Heart left ventricle (tissue), 16 donors: ENCODE data around the gene STAB1. TPM values are rescaled to one million over a fixed set of nuclear protein-coding genes. Genes with fewer than 3 reads are reported as not detected.
A peak's percentile ranks its signal among the peaks of the same experiment; 100 is the strongest.

Source experiments
- ATAC-seq, 4 donors: fragments of 200-7000 bp; cut with Tn5 transposase; one replicate each; pipeline ENCODE4 v1.9.1; 2020 to 2022; ENCODE audit warnings: moderate library complexity in 4 of 4, mild to moderate bottlenecking in 3 of 4, moderate number of reproducible peaks in 1 of 4
- DNase-seq, 5 donors: peaks; one replicate each; pipeline ENCODE4 v3.0.0-alpha.2; 2020
- H3K27ac ChIP-seq, 12 donors: fragments of 200-600 bp; sonication (generic) in 4 of 12; one replicate each; pipeline versions ENCODE4 v1.5.0 to v1.8.0; 2016 to 2022; ENCODE audit warnings: mild to moderate bottlenecking in 2 of 12
- H3K27me3 ChIP-seq, 9 donors: fragments of 200-600 bp; sonication (generic) in 2 of 9; one replicate each; pipeline versions ENCODE4 v1.5.1 to v1.8.0; 2016 to 2022; ENCODE audit warnings: mild to moderate bottlenecking in 3 of 9
- H3K36me3 ChIP-seq, 9 donors: fragments of 200-600 bp; sonication (generic) in 2 of 9; one replicate each; pipeline versions ENCODE4 v1.5.0 to v1.8.0; 2018 to 2022; ENCODE audit warnings: mild to moderate bottlenecking in 2 of 9
- H3K4me1 ChIP-seq, 12 donors: fragments of 200-600 bp; sonication (generic) in 4 of 12; one replicate each; pipeline versions ENCODE4 v1.5.0 to v1.8.0; 2016 to 2022; ENCODE audit warnings: mild to moderate bottlenecking in 3 of 12
- H3K4me3 ChIP-seq, 12 donors: fragments of 200-600 bp; sonication (generic) in 4 of 12; one replicate each; pipeline versions ENCODE4 v1.5.0 to v1.8.0; 2017 to 2022; ENCODE audit warnings: mild to moderate bottlenecking in 9 of 12, moderate library complexity in 4 of 12
- H3K9me3 ChIP-seq, 12 donors: fragments of 200-600 bp; sonication (generic) in 4 of 12; one replicate each; pipeline versions ENCODE4 v1.5.0 to v1.8.0; 2016 to 2022; ENCODE audit warnings: mild to moderate bottlenecking in 1 of 12
- POLR2A ChIP-seq, 2 donors: fragments of 450-650 bp; IDR thresholded peaks; one replicate each; pipeline ENCODE4 v1.6.1; 2017; ENCODE audit warnings: antibody characterized with exemption in 2 of 2, mild to moderate bottlenecking in 2 of 2, moderate library complexity in 2 of 2
- WGBS, 4 donors: extraction: QIAGEN DNeasy Blood & Tissue Kit in 2 of 4; methylation state at CpG; one replicate each; pipeline versions ENCODE4 v1.1.5 to v1.1.7; 2013 to 2018; 5-methylcytosine and 5-hydroxymethylcytosine counted together
- intact Hi-C, 10 donors: fragments of 100-400 bp; cut with DNase I; formaldehyde crosslinking; loops; one replicate each; pipeline versions ENCODE4 v1.11.1 to v1.14.2; 2022
- polyA plus RNA-seq, 2 donors: library from polyadenylated mRNA; stranded (reverse); fragments of 200-250 nt; gene quantifications; one replicate each; pipeline ENCODE4 v1.2.3, GENCODE V29; 2013
- total RNA-seq, 9 donors: library from RNA; depleted of rRNA in 2 of 9; stranded (reverse); fragments of >200 nt in 2 of 9; fragmentation: NEBNext Ultra II Directional in 3 of 9; extraction: Animal tissue kit (Norgen Biotek cat#: 25700) in 3 of 9; gene quantifications; one replicate each; pipeline versions ENCODE4 v1.1.0 to v1.2.4, GENCODE V29; 2016 to 2023
- TF ChIP-seq, protein P1 (sequence below), 12 donors: fragments of 200-600 bp; sonication (generic) in 4 of 12; IDR thresholded peaks; one replicate each; pipeline versions ENCODE4 v1.5.0 to v1.8.0; 2018 to 2022; ENCODE audit warnings: antibody characterized with exemption in 12 of 12, mild to moderate bottlenecking in 5 of 12
- donor health status: ischemic (EF 13 %, LVEDD 7.1; RV severe dilation, severe dysfunction).
- donor health status: healthy with polysubstance abuse.
- donor health status: DM: no; HTN: yes; CAD: no.
- donor health status: DM: no; HTN: no; CAD: no.
- donor health status: ischemic (EF 25% LVEDD 6.9; RV normal size, moderate dysfunction).
- donor health status: ischemic (EF 25% LVEDD 5.7; RV mildly dilated, moderate dysfunction).
- donor health status: healthy.
- donor health status: DM: yes; HTN: yes; CAD: no.
- donor health status: ischemic (EF 35%, LVEDD 5.7; RV mildly dilated, moderate dysfunction).
- donor health status: nonischemic (EF 11% LVEDD 7.7; RV severe dilation, severe dysfunction).
- donor health status: DM: yes; HTN: yes; CAD: no.
- donor health status: PGD.
- donor health status: ischemic (EF 29% LVEDD 5.4; RV normal size, mild dysfunction).
- donor health status: nonischemic (EF 23%, LVEDD 6.1; RV moderate dilation, normal function).

STAB1 gene
- total and polyA plus RNA-seq, 11 donors, result 34.1 to 351 (median 50.6) TPM

DNA sequence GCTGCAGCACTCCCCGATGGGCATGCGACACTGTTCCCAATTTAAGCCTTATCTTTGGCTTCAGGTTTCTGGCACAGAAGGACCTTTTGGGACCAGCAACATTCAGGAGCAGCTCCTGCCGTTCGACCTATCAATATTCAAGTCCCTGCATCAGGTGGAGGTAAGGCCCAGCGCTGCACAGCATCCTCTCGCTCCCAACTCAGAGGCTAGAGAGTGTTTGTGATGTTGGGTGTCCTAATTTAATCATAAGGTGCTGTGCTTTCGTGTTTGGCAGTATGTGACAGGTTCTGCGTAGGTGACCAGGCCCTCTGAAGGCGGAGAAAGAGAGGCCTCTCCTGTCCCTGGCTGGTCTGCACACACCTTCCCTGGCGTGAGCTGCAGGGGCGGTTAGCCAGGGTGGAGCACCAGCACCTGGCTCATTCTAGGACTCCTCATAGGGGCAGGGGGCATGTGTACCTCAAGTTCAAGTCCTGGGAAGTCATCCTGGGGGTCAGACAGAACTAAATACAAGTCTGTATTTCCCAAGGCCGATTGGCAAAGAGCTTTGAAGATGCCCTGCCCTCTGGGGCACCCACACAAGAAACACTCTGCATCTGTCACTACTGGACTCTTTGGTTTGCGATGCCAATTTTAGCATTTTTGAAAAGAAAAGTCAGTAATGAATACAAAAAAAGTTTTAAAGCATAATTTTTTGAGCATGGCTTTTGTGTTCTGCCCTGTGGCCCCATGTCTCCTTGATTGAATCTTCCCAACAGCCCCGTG lies 22.7 kb upstream of the STAB1 start:
- peak overlapping the region in 8 of 12 donors; percentile 18 to 60 (median 48) for H3K27ac ChIP-seq
- H3K36me3 ChIP-seq, result peaks cover 0 to 83% (median 65%) of the 10 kb centered on the region in 9 donors
- peak in 1 of 5 donors; percentile 19 for DNase-seq
- no peaks in the 10 kb centered on the region for H3K27me3 ChIP-seq
- peak in 1 of 4 donors; percentile 3 for ATAC-seq
- H3K4me1 ChIP-seq, result peaks cover 0 to 69% (median 29%) of the 10 kb centered on the region in 12 donors
- H3K9me3 ChIP-seq, result no peaks in the 10 kb centered on the region
- TF ChIP-seq POLR2A (IDR thresholded peaks at IDR 0.05), result no peak
- TF ChIP-seq, protein P1, sequence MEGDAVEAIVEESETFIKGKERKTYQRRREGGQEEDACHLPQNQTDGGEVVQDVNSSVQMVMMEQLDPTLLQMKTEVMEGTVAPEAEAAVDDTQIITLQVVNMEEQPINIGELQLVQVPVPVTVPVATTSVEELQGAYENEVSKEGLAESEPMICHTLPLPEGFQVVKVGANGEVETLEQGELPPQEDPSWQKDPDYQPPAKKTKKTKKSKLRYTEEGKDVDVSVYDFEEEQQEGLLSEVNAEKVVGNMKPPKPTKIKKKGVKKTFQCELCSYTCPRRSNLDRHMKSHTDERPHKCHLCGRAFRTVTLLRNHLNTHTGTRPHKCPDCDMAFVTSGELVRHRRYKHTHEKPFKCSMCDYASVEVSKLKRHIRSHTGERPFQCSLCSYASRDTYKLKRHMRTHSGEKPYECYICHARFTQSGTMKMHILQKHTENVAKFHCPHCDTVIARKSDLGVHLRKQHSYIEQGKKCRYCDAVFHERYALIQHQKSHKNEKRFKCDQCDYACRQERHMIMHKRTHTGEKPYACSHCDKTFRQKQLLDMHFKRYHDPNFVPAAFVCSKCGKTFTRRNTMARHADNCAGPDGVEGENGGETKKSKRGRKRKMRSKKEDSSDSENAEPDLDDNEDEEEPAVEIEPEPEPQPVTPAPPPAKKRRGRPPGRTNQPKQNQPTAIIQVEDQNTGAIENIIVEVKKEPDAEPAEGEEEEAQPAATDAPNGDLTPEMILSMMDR (IDR thresholded peaks at IDR 0.05), result no peak
- 53 to 63% (median 58%) methylated on average over 12 to 14 of the region's 14 CpGs for WGBS, 4 donors
- H3K4me3 ChIP-seq, result no peak overlapping the region
- intact Hi-C loops, result loop anchor here in 8 of 10 donors (2.0 to 10.0 kb wide), 4 partner anchors 64 to 212 kb away; partner anchors contain the start of genes UQCC5 (in 6 of the 8), GNL3 (in 4 of the 8) and PBRM1 (in 4 of the 8)

DNA sequence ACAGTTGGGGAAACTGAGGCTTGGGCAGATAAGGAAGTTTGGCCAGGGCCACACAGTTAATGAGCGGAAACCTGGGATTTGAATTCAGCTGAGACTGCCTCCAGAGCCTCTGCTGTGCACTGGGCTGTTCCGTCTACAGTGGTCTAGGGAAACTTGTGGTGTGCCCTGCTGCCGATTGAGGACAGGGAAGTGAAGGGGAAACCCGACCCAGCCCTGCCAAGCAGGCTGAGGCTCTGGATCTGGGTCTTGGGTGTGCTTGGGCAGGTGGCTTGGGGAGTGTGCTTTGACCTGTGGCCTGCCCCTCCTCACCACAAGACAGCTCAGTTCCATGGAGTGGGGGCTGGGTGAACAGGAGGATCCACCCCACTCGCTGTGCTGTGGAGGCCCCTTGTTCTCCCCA lies 22.1 kb upstream of the STAB1 start:
- Histone ChIP-seq H3K4me3 (no peak overlapping the region), H3K27ac (peak overlapping the region in 5 of 12 donors; percentile 18 to 60 (median 50)), H3K9me3 (no peaks in the 10 kb centered on the region), H3K4me1 (peaks cover 0 to 74% (median 28%) of the 10 kb centered on the region in 12 donors), H3K27me3 (no peaks in the 10 kb centered on the region), H3K36me3 (peaks cover 0 to 89% (median 71%) of the 10 kb centered on the region in 9 donors)
- TF ChIP-seq, protein P1 (IDR thresholded peaks at IDR 0.05), result no peak
- TF ChIP-seq POLR2A (IDR thresholded peaks at IDR 0.05), result no peak
- peak in 2 of 4 donors; percentile 8 to 20 for ATAC-seq
- 82 to 90% (median 85%) methylated on average over 2 to 5 of the region's 5 CpGs for WGBS, 4 donors
- intact Hi-C loops, result loop anchor here in 8 of 10 donors (2.0 to 10.0 kb wide), 4 partner anchors 64 to 212 kb away; partner anchors contain the start of genes UQCC5 (in 6 of the 8), GNL3 (in 4 of the 8) and PBRM1 (in 4 of the 8)
- peak in 3 of 5 donors; percentile 26 to 56 (median 40) for DNase-seq

DNA sequence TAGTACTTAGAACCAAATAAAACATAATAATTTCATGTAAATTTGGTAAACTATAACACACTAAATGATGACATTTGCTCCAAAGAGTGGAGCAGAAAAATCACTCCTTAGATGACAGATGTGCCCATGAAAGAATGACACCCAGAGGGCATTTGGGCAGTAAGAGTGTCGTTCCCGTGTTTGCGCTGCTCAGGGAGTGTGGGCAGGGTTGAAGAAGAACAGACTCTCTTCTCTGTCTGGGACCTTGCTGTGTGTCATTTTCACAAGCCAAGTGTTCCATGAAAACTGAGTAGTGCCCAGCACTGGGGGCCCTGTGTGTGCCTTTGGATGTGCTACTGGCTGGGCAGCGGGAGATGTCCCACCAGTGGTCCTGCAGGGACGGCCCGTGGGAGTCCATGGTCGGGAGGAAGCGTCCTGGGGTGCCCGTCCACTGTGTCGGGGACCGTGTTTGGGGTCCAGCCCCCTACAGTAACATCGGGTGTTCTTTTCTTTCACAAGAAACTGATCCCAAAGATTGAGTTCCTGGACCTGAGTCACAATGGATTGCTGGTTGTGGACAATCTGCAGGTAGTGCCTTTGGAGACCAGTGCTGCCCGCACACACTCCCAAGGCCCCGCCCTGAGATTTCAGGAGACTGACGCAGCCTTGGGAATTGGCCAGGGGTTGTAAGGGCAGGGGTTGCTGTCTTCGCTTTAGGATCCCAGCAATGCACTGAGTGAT lies 17.9 kb upstream of the STAB1 start:
- WGBS, 4 donors, result 92 to 96% (median 94%) methylated on average over 16 of the region's 16 CpGs
- peak in 2 of 5 donors; percentile 18 to 32 for DNase-seq
- intact Hi-C loops, result loop anchor here in 4 of 10 donors (10.0 kb wide), 1 partner anchor 208 kb away; the partner anchor contains the start of genes GNL3 (in 4 of the 4) and PBRM1 (in 4 of the 4)

More for the DNA sequence above, 17.9 kb upstream of the STAB1 start:
- TF ChIP-seq, protein P1 (IDR thresholded peaks at IDR 0.05), result no peak
- no peak for TF ChIP-seq POLR2A (IDR thresholded peaks at IDR 0.05)
- Histone ChIP-seq H3K4me1 (peaks cover 0 to 53% (median 5%) of the 10 kb centered on the region in 12 donors), H3K9me3 (no peaks in the 10 kb centered on the region), H3K36me3 (peaks cover 2 to 99% (median 95%) of the 10 kb centered on the region in 9 donors), H3K4me3 (no peak overlapping the region), H3K27me3 (no peaks in the 10 kb centered on the region), H3K27ac (peak overlapping the region in 1 of 12 donors; percentile 79)
- ATAC-seq, result no peak
